IPS-18c (cell line): Measurements from ENCODE around the gene ARIH2.

Experiments
- H3K4me3 ChIP-seq: 2 replicates; pipeline ENCODE4 v1.7.0; 2013; ENCODE audit warnings: low read depth, mild to moderate bottlenecking, low read length, moderate library complexity; ENCODE audit not compliant: insufficient read depth
- H3K9me3 ChIP-seq: one replicate; pipeline ENCODE4 v1.6.1; 2013; ENCODE audit warnings: mild to moderate bottlenecking, low read length, moderate library complexity; ENCODE audit not compliant: control insufficient read depth, insufficient read depth

ARIH2 gene

GRCh38 chr3:48989126-48989795, 70.6 kb downstream of the ARIH2 start:
- Histone ChIP-seq H3K4me3 (peak overlapping the region; percentile 64), H3K9me3 (no peaks in the 10 kb centered on the region)

GRCh38 chr3:48989796-48990635, 71.4 kb downstream of the ARIH2 start, which contains the start of gene P4HTM:
Gene P4HTM, plus strand, starts transcription at chr3:48990241. Its CDS starts 16 bp downstream, at chr3:48990257.
- peak within 1 kb of the TSS; percentile 64 for H3K4me3 ChIP-seq

GRCh38 chr3:48990636-48991469, 72.2 kb downstream of the ARIH2 start:
- Histone ChIP-seq H3K4me3 (peak overlapping the region; percentile 64), H3K9me3 (no peaks in the 10 kb centered on the region)

More at GRCh38 chr3:48989796-48990635, 71.4 kb downstream of the ARIH2 start, which contains the start of gene P4HTM:
- H3K9me3 ChIP-seq: no peaks in the 10 kb centered on the region

GRCh38 chr3:48991851-48992545, 73.4 kb downstream of the ARIH2 start:
- peak overlapping the region; percentile 64 for H3K4me3 ChIP-seq
- H3K9me3 ChIP-seq: no peaks in the 10 kb centered on the region

GRCh38 chr3:48993834-48994233, 75.2 kb downstream of the ARIH2 start:
- Histone ChIP-seq H3K9me3 (no peaks in the 10 kb centered on the region), H3K4me3 (no peak overlapping the region)

- no peak overlapping the region for H3K4me3 ChIP-seq
- H3K9me3 ChIP-seq: no peaks in the 10 kb centered on the region
Measured at GRCh38 chr3:48996640-48997039, 78.0 kb downstream of the ARIH2 start.

GRCh38 chr3:48997102-48997635, 78.5 kb downstream of the ARIH2 start:
- no peaks in the 10 kb centered on the region for H3K9me3 ChIP-seq
- no peak overlapping the region for H3K4me3 ChIP-seq

- H3K4me3 ChIP-seq: no peak overlapping the region
- no peaks in the 10 kb centered on the region for H3K9me3 ChIP-seq
Measured at GRCh38 chr3:48997714-48998637, 79.3 kb downstream of the ARIH2 start.

GRCh38 chr3:48999085-48999858, 80.6 kb downstream of the ARIH2 start:
- no peak overlapping the region; the same call in 1 of the 2 replicates for H3K4me3 ChIP-seq

GRCh38 chr3:49001155-49001554, 82.5 kb downstream of the ARIH2 start:
- Histone ChIP-seq H3K4me3 (no peak overlapping the region), H3K9me3 (no peaks in the 10 kb centered on the region)

More at GRCh38 chr3:48999085-48999858, 80.6 kb downstream of the ARIH2 start:
- no peaks in the 10 kb centered on the region for H3K9me3 ChIP-seq

GRCh38 chr3:49004352-49005302, 86.0 kb downstream of the ARIH2 start:
- no peaks in the 10 kb centered on the region for H3K9me3 ChIP-seq
- no peak overlapping the region for H3K4me3 ChIP-seq

- no peaks in the 10 kb centered on the region for H3K9me3 ChIP-seq
- no peak overlapping the region for H3K4me3 ChIP-seq
Measured at GRCh38 chr3:49005303-49005680, 86.7 kb downstream of the ARIH2 start.

GRCh38 chr3:49005998-49006397, 87.4 kb downstream of the ARIH2 start:
- Histone ChIP-seq H3K4me3 (peak overlapping the region; percentile 79), H3K9me3 (no peaks in the 10 kb centered on the region)

GRCh38 chr3:49006408-49007067, 87.9 kb downstream of the ARIH2 start:
- Histone ChIP-seq H3K9me3 (no peaks in the 10 kb centered on the region), H3K4me3 (peak overlapping the region; percentile 79)
